HG02981 (cell line): Measurements from ENCODE around the gene KCNC2.

ENCODE experiments used
- ATAC-seq: cut with Tn5 transposase; IDR thresholded peaks from one replicate; pipeline ENCODE4 v1.9.1; 2021; ENCODE audit warnings: mild to moderate bottlenecking, moderate library complexity; ENCODE audit not compliant: unreplicated experiment

KCNC2 gene

DNA sequence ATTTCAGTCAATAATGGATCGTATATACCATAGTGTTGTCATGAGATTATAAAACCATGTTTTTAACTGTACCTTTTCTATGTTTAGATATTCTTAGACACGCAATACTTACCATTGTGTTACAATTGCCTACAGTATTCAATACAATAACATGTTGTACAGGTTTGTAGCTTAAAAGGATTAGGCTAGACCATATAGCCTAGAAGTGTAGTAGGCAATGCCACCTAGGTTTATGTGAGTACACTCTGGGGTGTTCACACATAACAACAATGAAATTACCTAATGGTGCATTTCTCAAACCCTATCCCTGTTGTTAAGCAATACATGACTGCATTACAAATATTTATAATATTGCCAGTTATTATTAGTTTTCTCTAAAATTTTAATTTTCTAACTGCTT is 144.2 kb downstream of the KCNC2 start:
- no peak for ATAC-seq

DNA sequence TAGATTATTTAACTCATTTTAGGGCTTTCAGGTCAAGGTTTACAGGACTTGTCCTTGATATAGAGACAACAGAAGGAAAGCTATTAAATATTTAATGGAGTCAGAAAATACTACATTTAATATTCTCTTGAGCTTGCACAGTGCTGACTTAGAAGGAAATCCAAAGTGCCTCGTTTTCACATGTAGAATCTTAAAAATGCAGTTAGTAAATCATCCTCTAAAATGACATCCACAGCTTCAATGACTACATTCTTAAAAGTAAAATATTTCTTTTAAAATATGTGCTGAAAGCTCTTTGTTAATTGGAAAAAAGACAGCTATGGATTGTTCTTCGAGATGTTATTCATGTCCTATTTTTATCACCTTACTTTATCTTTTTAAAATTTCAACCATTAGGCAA is 146.9 kb downstream of the KCNC2 start:
- no peak for ATAC-seq

DNA sequence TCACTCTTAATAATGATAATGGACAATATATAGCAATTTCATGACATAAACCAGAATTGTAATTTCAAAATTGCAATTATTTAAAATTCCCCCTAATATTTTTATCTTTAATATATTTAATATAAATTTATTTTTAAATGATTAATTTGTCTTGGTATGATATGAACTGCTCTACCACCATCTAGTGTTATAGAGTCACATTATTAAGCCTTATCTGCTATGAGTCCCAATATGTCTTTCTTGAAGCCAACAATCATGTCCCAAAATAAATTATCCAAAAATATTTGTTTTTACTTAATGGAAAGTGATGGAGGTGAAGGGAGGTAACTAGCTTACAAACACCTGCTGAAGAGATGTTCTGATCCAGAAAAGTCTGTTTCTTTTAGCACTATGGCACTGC is 151.4 kb downstream of the KCNC2 start:
- ATAC-seq: no peak

DNA sequence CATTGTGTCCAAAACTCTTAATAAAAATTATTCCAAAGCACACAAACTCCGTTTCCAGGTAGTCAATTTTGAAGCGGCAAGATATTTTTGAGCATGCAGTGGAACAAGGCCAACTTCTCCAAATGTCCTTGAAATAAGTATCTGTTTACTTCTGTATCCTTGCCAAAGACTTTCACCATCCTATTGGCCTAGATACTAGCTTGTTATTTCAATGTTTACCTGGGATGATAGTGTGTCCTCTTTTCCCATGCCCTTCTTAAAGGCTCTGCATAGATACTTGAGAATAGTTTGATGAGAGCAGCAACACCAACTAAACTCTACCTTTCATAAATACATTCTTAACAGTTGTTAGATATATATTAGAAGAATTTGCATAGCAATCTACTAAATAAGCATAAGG is 160.9 kb downstream of the KCNC2 start:
- no peak for ATAC-seq

DNA sequence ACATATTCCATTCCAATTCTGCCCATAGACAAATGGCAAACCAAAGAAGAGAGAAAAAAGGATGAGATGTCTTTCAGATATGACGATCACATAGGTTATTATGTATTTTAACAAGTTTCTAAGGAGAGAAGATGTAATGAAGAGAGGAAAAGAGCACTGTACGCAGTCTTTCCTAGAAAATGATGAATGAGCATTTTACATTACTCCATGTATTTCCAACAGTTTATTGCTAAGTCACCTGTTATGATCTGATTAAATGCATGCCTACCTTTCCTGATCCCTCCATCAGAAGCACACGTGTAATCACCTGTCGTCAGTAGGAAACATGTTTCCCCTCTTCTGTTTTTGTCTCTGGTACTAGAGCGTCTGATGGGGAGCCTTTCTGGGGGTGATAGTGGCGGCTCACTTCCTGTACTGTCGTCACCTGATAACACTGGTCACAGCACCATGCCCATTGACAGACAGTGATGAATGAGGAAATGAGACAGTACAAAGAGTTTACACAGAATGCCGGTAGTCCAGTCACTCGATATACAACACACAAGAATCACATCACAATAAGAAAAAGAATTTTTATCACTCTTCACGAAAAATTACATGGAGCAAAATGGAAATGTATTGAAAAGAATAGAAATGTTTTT is 161.6 kb downstream of the KCNC2 start:
- no peak for ATAC-seq

DNA sequence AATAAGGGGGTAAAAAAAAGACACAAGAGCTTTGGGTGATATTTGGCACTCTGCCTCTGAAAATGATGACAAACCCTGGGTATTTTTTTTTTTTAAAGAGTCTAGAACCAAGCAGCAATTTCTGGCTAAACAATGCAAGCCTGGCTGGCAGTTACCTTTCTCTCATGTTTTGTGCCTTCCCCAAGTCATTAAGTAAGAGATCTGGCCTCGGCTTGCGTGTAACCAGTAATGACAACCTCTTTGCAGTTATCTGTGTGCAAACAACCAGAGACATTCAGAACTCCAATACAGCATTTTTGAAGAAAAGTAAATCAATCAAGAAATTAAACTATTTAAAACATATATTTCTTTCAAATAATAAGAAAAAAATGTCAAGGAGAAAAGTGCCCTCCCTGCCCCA is 167.5 kb downstream of the KCNC2 start:
- ATAC-seq: no peak

DNA sequence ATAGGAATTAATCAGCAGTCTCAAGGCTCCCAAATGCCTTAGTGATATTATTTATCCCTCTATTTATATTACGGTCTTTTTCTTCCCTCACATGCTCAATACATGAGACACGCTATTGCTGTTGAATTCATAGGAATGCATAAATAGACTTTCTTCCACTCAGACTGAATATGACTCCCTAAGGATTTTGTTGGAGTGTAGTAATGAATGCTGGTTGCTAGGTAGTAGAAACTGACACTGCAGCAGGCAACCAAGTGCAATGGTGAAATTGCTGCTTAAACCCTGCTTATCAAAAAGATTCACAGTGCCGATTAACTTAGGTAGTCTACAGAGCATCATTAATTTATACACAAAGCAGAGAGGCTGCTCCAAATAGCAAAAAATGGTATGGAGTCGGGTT is 168.2 kb downstream of the KCNC2 start:
- no peak for ATAC-seq

DNA sequence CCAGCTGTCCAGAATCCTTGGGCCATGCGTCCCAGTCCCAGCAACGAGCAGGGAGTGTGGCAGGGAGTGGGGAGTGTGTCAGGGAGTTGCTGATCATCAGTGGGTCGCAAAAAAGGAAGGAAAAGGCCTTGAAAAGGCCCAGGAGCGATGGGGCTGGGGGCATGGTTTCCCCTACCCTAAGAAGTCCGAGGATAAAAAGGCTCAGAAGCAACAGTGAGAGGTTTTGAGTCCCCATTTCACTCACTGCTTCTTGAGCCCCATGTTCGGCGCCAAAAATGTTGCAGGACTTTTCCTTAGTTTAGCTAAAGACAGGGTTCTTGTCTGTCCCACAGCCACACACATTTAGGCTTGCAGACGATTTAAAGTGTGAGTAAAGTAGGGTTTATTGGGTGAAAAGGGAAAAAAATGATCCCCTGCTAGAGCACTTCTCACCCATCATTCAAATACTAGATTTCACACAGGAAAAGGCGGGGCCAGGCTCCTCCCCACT is 189.5 kb downstream of the KCNC2 start:
- ATAC-seq: no peak

DNA sequence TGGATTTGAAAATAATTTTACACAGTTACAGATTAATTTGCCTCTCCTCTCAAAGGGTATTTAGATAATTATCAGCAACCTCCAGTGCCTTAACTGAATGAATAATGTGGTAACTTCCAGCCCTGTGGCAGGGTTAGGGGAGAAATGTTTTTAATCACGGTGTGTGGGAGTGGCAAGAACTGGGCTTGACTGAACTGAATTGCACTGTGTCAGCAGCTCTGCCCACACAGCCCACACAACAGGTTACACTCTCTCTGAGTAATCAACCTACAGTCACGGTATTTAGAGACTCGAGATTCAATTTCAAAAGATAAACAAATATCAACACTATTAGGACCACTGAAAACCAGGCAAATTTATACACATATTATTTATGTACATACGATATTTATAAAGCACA is 198.5 kb downstream of the KCNC2 start:
- no peak for ATAC-seq

DNA sequence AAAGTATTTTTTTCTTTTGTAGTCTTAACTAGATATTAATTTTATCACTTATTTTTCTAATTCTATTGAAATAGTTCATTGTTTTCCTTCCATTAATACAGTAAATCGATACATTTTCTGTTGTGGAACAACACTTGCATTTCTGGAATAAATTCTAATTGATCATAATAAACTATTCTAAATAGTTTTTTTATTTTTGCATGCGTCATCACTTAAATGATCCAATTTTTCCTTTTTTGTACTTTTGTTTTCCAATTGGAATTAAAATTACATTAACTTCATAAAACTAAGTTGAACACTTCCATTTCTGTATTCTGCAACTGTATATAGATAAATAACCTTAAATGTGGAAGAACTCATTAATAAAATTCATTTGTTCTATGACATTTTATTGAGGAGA is 202.5 kb downstream of the KCNC2 start:
- no peak for ATAC-seq

DNA sequence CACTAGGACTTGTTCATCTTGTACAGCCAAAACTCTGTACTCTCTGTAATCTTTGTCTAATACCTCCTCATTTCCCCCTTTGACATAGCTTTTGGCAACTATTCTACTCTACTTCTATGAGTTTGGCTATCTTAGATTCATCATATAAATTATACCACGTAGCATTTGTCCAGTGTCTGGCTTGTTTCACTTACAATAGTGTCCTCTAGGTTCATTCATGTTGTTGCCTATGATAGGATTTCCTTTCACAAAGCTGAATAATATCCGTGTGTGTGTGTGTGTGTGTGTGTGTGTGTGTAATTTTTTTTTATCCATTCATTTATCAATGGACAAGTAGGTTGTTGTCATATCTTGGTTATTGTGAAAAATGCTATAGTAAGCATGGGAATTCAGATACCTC is 209.5 kb downstream of the KCNC2 start:
- ATAC-seq: no peak

DNA sequence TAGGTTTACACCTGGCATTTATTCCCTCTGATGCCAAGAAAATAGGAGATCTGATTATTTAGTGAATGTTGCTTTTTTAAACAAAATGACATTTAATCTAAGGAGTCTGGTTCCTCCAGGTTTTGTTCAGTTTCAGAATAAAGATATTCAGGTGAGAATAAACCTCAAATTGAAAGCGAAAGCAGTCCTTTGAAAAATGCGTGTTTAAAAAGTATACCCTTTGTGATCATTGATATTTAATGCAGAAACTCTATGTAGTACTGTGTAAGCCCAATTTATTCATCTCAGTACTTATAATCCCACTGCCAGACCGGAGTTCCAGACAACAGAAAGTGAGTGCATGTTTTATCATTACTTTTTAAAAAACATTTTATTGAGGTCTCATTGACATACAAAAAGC is 210.2 kb downstream of the KCNC2 start:
- ATAC-seq: no peak
